GM21423 (cell line): ENCODE data around the gene NUP42.
"Not testable (repeated sequence)": the region's sequence is repeated elsewhere in the genome, so short reads cannot be mapped to it uniquely, and the experiment has no call there.

Experiments
- ATAC-seq: cut with Tn5 transposase; IDR thresholded peaks from one replicate; pipeline ENCODE4 v1.9.1; 2021; ENCODE audit warnings: mild to moderate bottlenecking, moderate library complexity; ENCODE audit not compliant: unreplicated experiment

Gene NUP42

DNA sequence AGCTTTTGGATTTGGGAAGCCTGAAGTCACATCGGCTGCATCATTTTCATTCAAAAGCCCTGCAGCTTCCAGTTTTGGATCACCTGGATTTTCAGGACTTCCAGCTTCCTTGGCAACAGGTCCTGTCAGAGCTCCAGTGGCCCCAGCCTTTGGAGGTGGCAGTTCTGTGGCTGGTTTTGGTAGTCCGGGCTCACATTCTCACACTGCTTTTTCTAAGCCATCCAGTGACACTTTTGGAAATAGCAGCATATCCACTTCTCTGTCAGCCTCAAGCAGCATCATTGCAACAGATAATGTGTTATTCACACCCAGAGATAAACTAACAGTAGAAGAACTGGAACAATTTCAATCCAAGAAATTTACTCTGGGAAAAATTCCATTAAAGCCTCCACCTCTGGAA, 18.5 kb downstream of the NUP42 start:
- ATAC-seq = no peak

DNA sequence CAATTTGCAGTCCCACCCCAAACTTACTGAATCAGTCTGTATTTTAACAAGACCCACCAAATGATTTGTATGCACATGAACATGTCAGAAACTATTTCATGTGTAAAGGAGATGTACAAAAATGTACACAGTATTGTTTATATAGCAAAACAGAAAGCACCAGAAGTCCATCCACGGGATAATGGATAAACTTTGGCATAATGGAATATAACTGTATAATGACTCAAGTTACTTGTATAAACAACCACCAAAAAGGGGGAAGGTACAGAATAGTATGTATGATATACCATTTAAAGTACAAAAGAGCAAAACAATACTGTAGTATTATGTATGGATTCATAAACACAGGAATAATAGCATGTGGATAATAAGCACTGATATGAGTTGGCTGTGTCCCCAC, 22.4 kb downstream of the NUP42 start:
- ATAC-seq = no peak

DNA sequence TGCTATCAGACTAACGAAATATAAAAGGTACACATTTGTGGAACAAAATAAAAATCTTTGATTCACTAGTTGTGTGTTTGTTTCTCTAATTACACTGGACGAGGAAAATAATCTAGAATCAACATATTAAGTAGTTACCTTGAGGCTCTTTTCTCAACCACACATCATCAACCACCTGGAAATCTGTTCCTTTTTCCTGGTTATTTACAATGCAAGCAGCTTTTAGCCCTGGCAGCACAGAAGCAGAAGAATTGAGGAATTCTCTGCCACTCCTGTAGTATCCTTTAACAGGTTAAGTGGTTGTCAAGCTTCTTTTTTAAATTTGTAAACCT, 23.7 kb downstream of the NUP42 start:
- ATAC-seq = no peak

- no peak for ATAC-seq
These were observed 24.3 kb downstream of the NUP42 start for GRCh38 chr7:23205909-23206767.

DNA sequence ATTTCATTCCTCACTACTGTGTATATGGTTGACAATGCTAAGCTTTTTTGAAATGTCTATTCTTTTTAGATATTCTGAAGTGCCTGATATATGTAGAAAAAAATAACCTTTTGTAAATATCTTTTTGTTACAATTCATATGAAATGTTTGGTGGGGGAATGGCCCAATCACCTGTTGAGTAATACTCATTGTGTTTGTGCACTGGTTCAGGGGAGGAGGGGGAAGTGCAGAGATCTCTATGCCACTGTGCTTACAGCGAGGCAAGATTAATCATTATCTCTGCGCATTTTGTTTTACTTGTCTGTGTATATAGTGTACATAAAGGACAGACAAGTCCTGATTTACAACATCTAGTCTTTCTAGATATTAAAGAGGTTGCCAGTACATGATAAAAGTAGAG, 25.2 kb downstream of the NUP42 start:
- ATAC-seq = no peak

DNA sequence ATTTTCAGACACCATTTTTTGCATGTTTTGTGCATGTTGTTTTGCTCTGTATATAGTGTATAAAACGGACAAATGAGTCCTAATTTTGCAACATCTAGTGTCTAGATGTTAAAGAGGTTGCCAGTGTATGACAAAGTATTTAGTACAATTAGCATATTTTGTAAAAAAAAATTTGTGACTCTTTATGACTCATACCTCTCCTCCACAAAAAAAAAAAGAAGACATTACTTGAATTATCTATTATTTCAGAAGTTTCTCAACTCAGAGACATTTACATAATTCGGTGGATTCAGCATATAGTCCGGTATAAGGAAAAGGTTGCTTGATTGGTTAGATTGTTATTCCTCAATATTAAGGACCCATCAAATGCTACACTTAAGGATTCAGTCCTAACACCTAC, 26.0 kb downstream of the NUP42 start:
- no peak for ATAC-seq

DNA sequence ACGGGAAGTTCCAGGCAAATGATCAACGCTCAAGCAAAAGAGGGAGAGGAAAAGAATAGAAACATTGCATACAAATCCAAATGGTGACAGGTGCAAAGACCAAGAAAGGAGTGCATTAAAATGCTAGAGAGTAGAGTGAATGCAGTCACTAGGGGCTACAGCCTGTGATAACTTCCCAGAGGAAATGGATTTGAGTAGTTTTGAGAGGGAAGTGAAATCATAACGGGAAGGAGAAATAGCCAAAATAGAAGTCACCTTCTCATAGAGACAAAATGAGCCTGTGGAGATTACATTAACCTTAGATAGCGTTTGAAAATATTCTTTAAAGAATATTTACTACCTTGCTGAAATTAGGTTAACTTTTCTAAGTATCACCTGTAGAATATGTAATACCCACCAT, 26.5 kb downstream of the NUP42 start:
- no peak for ATAC-seq

GRCh38 chr7:23210506-23210905, 28.7 kb downstream of the NUP42 start:
- no peak for ATAC-seq

DNA sequence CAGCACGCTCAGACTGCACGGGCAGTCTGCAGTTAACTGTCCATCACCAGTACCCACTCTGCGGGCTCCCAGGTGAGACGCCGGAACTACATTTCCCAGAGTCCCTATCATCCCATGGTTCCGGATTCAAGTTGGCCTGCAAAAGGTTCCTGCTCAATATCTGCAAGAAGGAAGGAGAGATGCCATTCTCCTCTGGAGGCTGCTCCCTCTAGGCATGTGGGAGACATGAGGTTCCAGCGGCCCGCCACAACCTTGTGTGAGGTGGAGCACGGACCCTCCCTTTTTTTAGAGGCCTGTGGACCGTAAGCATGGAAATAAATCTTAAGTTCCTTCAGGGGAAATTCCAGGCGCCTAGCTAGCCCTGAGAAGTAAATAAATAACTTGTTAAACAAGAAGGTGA, 29.7 kb downstream of the NUP42 start:
- ATAC-seq = no peak

DNA sequence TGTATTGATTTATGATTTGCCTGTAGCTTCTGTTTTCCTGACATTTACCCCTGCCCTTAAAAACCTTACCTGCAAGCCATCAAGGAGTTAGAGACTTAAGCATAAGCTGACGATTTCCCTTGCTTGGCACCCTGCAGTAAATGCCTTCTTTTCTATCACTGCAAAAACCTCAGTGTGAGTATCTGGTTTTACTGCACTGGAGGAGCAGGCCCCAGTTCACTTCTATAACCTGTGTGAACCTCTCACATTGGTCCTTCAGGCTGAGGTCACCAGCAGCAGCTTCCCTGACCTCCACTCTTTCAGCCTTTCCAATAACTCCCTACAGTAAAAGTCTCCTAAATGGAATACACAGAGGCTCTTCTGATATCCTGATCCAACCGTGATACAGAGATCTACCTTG, 30.5 kb downstream of the NUP42 start:
- no peak for ATAC-seq

- no peak for ATAC-seq
These were observed 31.0 kb downstream of the NUP42 start for GRCh38 chr7:23212841-23213240.

DNA sequence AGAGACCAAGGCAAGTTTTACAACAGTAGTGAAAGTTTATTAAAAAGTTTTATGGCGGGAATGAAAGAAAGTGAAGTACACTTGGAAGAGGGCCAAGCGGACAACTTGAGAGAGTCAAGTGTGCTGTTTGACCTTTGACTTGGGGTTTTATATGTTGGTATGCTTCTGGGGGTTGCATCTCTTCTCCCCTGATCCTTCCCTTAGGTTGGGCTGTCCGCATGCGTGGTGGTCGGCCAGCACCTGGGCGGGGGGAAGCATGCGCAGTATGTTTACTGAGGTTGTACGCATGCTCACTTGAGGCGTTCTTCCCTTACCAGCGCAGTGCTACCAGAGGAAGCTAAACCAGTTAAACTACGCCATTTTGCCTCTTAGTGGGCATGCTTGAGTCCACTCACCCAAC, 31.9 kb downstream of the NUP42 start:
- ATAC-seq = no peak

- no peak for ATAC-seq
These were observed 32.6 kb downstream of the NUP42 start for GRCh38 chr7:23214423-23214822.

DNA sequence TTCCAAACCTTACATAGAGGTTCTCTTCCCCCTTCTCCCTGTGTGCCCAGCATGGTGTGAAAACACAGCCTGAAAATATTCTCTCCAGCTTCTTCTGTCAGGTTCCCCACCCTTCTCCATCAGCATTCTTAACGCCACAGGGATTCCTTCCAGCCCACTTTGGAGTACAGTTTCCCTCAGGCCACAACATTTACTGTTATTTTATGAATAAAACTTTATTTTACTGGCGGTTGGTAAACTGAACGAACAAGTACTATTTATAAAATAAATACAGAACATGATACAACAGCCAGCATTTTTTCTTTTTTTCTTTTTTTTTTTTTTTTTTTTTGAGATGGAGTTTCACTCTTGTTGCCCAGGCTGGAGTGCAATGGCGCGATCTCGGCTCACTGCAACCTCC, 33.1 kb downstream of the NUP42 start:
- ATAC-seq = no peak

GRCh38 chr7:23216021-23216420, 34.2 kb downstream of the NUP42 start:
- ATAC-seq = no peak

DNA sequence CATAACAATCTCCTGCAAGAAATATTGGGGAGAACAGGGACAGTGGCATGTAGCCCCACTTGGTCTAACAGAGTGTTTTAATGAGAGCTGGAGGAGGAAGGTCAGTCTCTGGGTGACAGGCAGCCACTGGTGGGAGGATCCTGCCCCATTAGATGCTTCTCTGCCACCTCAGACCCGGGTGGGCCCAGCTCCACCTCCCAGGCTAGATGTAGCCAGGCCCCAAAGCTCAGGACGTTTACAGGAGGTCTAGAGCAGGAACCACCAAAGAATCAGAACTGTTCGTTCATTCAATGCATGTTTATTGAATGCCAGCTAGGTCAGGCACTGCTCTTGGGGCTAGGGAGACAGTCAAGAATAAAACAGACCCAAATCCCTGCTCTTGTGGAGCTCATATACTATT, 36.3 kb downstream of the NUP42 start:
- no peak for ATAC-seq

- no peak for ATAC-seq
These were observed 39.0 kb downstream of the NUP42 start for GRCh38 chr7:23220690-23221305.

DNA sequence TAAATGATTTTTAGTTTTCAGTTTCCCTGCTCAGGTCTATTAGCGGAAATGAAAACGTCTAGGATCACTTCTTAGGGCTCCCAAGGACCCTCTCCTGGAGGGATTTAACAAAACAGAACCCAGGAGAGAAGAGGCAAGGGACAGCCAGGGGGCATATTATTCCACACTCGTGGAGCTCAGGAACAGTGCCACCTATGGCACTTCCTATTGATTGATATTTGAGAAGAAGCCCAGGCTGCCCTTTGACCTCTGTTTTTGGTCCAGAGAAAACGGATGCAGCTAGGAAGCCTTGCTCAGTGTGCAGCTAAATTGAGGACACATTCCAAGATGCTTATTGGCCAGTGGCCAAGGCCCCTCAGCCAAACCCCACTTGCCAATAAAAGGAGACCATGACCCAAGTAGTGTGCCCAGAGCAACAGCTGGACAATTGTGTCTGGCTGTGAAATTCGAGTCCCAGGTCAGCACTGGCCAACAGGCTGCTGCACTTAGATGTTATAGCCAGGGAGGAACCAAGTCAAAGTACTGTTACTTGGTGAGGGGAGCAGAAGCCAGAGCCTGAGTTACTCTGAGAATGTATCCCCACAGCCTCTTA, 40.7 kb downstream of the NUP42 start:
- no peak for ATAC-seq

- not testable (repeated sequence) for ATAC-seq
These were observed 42.5 kb downstream of the NUP42 start for GRCh38 chr7:23224364-23224763.

- ATAC-seq = no peak
These were observed 45.1 kb downstream of the NUP42 start for GRCh38 chr7:23226844-23227450.

GRCh38 chr7:23228412-23228811, 46.6 kb downstream of the NUP42 start:
- no peak for ATAC-seq

DNA sequence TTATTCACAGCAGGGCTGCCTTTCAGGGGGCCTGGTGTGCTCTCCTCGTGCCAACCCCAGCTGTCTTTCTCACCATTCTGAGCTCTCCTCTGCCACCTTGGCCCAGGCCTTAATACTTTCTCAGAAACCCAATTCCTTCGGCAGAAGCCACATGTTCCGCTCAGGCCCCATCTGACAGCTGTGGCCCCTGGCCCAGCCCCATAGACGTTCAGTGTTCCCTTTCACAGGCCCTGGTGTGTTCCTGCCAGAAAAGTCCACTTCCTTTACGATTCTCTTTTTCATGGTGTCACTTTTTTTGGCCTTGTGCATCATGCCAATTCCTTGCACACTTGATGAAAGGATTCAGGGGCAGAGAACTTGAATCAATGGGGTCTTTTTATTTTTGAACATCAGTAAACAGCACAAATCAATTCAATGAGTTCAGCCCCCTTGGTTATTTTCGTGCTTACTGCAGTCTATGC, 48.8 kb downstream of the NUP42 start:
- no peak for ATAC-seq
